RWPE1 (cell line): Measurements from ENCODE around the gene SGCB.
A peak's percentile ranks its signal among the peaks of the same experiment; 100 is the strongest.
"Not testable (repeated sequence)": the region's sequence is repeated elsewhere in the genome, so short reads cannot be mapped to it uniquely, and the experiment has no call there.

Source experiments
- CTCF ChIA-PET: fragments of 350-600 bp; sonication (Branson Sonifier 250); formaldehyde crosslinking; extraction: SDS; loops from one replicate; lab custom pipeline; 2021; lab: Yijun Ruan, JAX
- POLR2A ChIA-PET: fragments of 400-600 bp; formaldehyde crosslinking; extraction: SDS; loops from one replicate; lab custom pipeline; 2020; ENCODE audit warnings: antibody characterized with exemption; ENCODE audit not compliant: low non-redundant PET; lab: Yijun Ruan, JAX
- DNase-seq: peaks from one replicate; pipeline ENCODE4 v3.0.0; 2012; ENCODE audit warnings: low spot score
- H3K27ac ChIP-seq: fragments of 450-650 bp; 2 replicates; pipeline ENCODE4 v1.5.1; 2017
- TF ChIP-seq, protein P1 (sequence below): fragments of 450-650 bp; conservative IDR thresholded peaks from 2 replicates; pipeline ENCODE4 v1.5.1; 2017; ENCODE audit warnings: low read depth, mild to moderate bottlenecking

Gene SGCB, protein sequence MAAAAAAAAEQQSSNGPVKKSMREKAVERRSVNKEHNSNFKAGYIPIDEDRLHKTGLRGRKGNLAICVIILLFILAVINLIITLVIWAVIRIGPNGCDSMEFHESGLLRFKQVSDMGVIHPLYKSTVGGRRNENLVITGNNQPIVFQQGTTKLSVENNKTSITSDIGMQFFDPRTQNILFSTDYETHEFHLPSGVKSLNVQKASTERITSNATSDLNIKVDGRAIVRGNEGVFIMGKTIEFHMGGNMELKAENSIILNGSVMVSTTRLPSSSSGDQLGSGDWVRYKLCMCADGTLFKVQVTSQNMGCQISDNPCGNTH

DNA sequence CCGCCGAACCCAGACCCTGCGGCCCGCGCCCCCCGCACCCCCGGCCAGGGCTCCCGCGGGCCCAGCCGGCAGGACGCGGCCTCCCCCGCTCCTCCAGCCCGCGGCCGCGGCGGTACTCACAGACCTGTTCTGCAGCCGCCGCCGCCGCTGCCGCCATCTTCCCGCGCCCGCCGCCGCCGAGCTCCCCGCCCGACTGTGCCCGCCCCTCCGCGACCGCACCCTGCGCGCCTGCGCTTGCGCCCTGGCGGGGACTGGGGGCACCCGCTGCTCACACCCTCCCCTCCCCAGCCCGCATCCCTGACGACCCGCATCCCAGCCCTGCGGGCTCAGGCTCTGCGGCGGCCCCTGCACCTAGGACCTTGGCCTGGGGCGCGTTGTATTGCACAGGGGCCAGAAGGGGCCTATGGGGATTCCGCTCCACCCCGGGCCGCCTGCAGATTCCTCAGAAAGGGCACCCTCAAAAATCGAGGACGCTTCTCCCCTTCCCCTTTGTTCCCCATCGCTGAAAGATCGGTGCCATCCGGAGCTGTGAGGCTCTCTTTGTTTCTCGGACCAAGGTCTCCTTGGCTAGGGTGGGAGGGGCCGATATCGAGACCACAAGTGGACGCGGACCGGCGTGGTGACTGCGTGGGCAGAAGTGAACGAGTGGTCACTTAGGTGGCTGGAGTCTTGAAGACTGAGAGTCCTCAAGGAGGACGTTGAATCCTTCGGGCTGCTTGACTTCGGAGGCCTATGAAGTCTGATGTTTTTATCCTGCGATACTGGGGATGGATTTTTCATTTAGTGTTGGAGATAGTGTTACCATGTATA is at the start of gene SGCB:
TSS of gene SGCB (minus strand) at position 197 of the 810 bp plus-strand sequence. CDS start at position 157, 40 bp downstream.
- peak; percentile 53 for DNase-seq
- H3K27ac ChIP-seq: peak within 1 kb of the TSS; percentile 74

DNA sequence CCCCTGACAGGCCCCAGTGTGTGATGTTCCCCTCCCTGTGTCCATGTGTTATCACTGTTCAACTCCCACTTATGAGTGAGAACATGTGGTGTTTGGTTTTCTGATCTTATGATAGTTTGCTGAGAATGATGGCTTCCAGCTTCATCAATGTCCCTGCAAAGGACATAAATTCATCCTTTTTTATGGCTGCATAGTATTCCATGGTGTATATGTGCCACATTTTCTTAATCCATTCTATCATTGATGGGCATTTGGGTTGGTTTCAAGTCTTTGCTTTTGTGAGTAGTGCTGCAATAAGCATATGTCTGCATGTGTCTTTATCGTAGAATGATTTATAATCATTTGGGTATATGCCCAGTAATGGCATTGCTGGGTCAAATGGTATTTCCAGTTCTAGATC is 48.3 kb upstream of the SGCB start:
- POLR2A ChIA-PET, H3K27ac ChIP-seq, CTCF ChIA-PET, DNase-seq: not testable (repeated sequence)

More for the DNA sequence above, at the start of gene SGCB:
- TF ChIP-seq, protein P1, sequence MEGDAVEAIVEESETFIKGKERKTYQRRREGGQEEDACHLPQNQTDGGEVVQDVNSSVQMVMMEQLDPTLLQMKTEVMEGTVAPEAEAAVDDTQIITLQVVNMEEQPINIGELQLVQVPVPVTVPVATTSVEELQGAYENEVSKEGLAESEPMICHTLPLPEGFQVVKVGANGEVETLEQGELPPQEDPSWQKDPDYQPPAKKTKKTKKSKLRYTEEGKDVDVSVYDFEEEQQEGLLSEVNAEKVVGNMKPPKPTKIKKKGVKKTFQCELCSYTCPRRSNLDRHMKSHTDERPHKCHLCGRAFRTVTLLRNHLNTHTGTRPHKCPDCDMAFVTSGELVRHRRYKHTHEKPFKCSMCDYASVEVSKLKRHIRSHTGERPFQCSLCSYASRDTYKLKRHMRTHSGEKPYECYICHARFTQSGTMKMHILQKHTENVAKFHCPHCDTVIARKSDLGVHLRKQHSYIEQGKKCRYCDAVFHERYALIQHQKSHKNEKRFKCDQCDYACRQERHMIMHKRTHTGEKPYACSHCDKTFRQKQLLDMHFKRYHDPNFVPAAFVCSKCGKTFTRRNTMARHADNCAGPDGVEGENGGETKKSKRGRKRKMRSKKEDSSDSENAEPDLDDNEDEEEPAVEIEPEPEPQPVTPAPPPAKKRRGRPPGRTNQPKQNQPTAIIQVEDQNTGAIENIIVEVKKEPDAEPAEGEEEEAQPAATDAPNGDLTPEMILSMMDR: no peak
- ChIA-PET CTCF (interaction anchor here (0.6 kb wide), 1 partner anchor 13 kb away, joined by 3 read pairs; no protein-coding TSS in a partner anchor), POLR2A (no interaction called here)

DNA sequence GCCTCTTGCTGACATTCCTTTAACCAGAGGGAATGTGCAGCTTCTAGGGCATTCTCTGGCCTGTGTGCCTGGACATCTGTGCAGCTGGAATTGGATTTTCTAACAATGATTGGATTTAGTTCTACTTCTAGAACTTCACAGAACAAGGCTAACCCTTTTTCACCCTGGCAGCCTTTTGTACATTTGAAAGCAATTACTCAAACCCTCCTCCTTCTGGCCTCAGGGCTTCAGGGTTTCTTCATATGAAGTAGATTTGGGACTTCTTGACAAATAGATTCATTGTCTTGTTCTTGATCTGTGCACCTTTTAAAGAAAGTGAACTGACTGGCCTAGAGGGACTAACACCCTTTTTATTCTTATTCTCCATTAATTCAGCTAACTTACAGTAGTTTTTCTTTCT is 43.1 kb upstream of the SGCB start:
- POLR2A ChIA-PET: no interaction called here
- CTCF ChIA-PET: no interaction called here
- TF ChIP-seq, protein P1: no peak
- H3K27ac ChIP-seq: no peak overlapping the region
- DNase-seq: no peak

DNA sequence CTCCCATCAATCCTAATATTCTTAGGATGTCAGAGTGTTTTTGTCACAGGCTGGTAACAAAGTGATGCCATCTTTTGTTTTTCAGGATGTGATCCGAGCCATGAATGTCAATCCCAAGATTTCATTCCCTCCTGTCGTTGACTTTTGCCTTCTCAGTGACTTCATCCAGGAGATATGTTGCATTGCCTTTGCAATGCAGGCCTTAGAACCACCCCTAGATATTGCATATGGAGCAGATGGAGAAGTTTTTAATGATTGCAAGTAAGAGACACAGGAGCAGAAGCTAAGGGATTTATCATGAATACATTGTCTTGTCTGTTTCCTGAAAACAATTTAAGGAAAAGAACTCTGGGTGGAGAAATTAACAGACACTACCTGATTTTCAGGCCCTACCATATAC is 41.6 kb upstream of the SGCB start:
- DNase-seq: no peak
- CTCF ChIA-PET: no interaction called here
- TF ChIP-seq, protein P1: no peak

DNA sequence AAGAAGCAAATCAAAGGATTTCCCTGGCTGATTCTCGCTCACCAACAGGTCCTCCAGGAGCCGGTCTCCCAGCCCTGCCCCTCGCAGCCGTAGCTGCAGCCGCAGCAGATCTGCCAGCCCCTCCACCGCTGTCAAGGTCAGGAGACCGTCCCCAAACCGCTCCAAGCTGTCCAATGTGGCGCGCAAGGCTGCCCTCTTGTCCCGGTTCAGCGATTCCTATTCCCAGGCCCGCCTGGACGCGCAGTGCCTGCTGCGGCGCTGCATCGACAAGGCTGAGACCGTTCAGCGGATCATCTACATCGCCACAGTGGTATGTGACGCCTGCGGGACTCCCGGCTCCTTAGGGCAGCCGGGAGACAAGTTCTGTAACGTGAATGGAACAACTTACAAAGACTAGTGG is 38.6 kb upstream of the SGCB start:
- DNase-seq: no peak
- ChIA-PET CTCF (no interaction called here), POLR2A (no interaction called here)
- TF ChIP-seq, protein P1: no peak
- H3K27ac ChIP-seq: no peak overlapping the region

More for the DNA sequence above, 41.6 kb upstream of the SGCB start:
- POLR2A ChIA-PET: no interaction called here
- no peak overlapping the region for H3K27ac ChIP-seq

DNA sequence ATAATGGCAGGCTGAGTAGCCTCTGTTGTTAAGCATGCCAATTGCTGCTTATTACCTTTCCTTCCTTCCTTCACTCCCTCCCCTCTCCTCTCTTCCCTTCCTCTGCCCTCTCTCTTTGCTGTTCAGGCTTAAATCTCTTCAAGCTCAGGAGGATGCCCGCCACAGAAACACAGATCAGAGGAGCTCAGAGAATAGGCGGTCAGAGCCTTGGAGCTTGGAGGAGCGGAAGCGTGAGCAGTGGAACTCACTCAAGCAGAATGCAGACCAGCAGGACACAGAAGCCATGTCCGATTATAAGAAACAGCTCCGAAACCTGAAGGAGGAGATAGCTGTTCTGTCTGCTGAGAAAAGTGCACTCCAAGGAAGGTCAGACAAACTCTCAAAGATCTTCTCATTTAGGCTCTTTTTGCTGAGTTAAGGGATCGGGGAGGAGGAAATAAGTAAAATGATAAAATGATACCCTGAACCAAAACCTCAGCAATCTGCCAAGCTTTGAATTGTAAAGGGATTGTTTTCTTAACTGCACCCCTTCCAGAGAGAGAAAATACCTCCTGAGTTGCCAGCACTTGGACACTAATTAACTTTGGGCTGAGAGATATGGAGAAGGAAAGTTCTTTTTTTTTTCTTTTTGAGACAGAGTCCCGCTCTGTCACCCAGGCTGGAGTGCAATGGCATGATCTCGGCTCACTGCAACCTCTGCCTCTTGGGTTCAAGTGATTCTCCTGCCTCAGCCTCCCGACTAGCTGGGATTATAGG is 33.9 kb upstream of the SGCB start:
- DNase-seq: no peak
- no peak overlapping the region for H3K27ac ChIP-seq
- TF ChIP-seq, protein P1: no peak
- POLR2A ChIA-PET: no interaction called here
- CTCF ChIA-PET: interaction anchor here (0.6 kb wide), 1 partner anchor 9 kb away, joined by 3 read pairs; no protein-coding TSS in a partner anchor
